CD4-positive, alpha-beta T cell treated with Interleukin-17A for 4 hours (primary cell): ENCODE results near the gene NKAIN1.
"Not testable (repeated sequence)": the region's sequence is repeated elsewhere in the genome, so short reads cannot be mapped to it uniquely, and the experiment has no call there.

Experiments
- DNase-seq: peaks from one replicate; pipeline ENCODE4 v3.0.0-alpha.2; 2020; ENCODE audit warnings: mixed read lengths

NKAIN1 gene

GRCh38 chr1:31193729-31194128 lies 46.0 kb downstream of the NKAIN1 start:
- no peak for DNase-seq

- DNase-seq = no peak
These were observed 48.4 kb downstream of the NKAIN1 start for GRCh38 chr1:31191281-31191680.

- no peak for DNase-seq
These were observed 49.7 kb downstream of the NKAIN1 start for GRCh38 chr1:31189696-31190674.

- peak; percentile 24 for DNase-seq
These were observed 55.6 kb downstream of the NKAIN1 start for GRCh38 chr1:31183927-31184554.

GRCh38 chr1:31183126-31183525 lies 56.6 kb downstream of the NKAIN1 start:
- no peak for DNase-seq

GRCh38 chr1:31182352-31182751 lies 57.3 kb downstream of the NKAIN1 start:
- DNase-seq = peak; percentile 61

GRCh38 chr1:31181515-31182343 lies 58.0 kb downstream of the NKAIN1 start:
- DNase-seq = peak; percentile 28

- no peak for DNase-seq
These were observed 59.3 kb downstream of the NKAIN1 start for GRCh38 chr1:31180338-31180737.

GRCh38 chr1:31176291-31176690 lies 63.4 kb downstream of the NKAIN1 start:
- DNase-seq = not testable (repeated sequence)

- DNase-seq = no peak
These were observed 69.3 kb downstream of the NKAIN1 start for GRCh38 chr1:31170486-31170735.

GRCh38 chr1:31166462-31166861 lies 73.2 kb downstream of the NKAIN1 start:
- no peak for DNase-seq

GRCh38 chr1:31164291-31164690 lies 75.4 kb downstream of the NKAIN1 start:
- no peak for DNase-seq

- DNase-seq = no peak
These were observed 75.8 kb downstream of the NKAIN1 start for GRCh38 chr1:31163866-31164265.

- DNase-seq = no peak
These were observed 78.1 kb downstream of the NKAIN1 start for GRCh38 chr1:31161571-31161970.

- no peak for DNase-seq
These were observed 79.6 kb downstream of the NKAIN1 start for GRCh38 chr1:31159869-31160611.

GRCh38 chr1:31159323-31159722 lies 80.4 kb downstream of the NKAIN1 start:
- no peak for DNase-seq

- peak; percentile 70 for DNase-seq
These were observed 84.4 kb downstream of the NKAIN1 start for GRCh38 chr1:31155216-31155806.

GRCh38 chr1:31154632-31155215 lies 85.0 kb downstream of the NKAIN1 start:
- DNase-seq = peak; percentile 89

GRCh38 chr1:31154000-31154631 lies 85.6 kb downstream of the NKAIN1 start:
- no peak for DNase-seq

GRCh38 chr1:31153423-31153822 lies 86.3 kb downstream of the NKAIN1 start:
- no peak for DNase-seq

- no peak for DNase-seq
These were observed 87.4 kb downstream of the NKAIN1 start for GRCh38 chr1:31152181-31152795.
